ENCODE results near the gene ITGB3.
"Not testable (repeated sequence)": the region's sequence is repeated elsewhere in the genome, so short reads cannot be mapped to it uniquely, and the experiment has no call there.

The ITGB3 gene

DNA sequence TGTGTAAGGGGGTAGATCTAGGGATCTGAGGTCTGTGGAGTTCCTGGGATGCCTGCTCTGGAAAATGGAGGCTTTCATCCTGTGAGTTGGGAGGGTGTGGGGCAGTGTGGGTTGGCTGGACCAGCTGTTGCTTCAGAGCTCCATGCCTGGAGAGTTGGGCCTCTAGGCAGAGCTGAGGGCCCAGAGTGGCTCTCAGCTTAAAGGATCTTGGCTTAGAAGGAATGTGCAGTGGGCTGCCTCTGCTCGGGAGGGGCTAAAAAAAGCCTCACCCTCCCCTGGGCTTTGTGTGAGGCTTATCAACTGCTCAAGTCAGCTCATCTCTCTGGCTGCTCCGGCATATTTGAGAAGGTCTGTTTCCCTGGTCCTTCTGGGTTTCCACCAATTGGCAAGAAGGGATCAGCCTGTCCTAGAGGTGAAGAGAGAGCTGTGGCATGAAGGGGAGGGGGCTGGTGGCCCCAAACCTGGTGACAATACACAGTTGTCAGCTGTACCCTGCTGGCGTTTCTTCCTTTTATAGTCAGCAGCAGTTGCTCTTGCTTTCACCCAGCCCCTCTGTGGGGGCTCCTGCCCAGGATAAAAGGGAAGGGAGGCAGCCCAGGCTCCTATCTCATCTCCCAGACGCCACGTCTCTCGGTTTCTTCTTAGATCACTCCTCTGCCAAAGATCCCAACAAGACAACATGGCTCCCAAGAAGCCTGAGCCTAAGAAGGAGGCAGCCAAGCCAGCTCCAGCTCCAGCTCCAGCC is 44.7 kb upstream of the ITGB3 start, which contains the start of gene MYL4:
MYL4 (plus strand) TSS at position 605 of the 745 bp plus-strand sequence; CDS start at position 680, 75 bp downstream.
- no peak within 1 kb of the TSS for H3K4me3 ChIP-seq (ENCODE audit: low read length)
- no peak for DNase-seq (ENCODE audit: low read depth)
- TF ChIP-seq, protein P1, sequence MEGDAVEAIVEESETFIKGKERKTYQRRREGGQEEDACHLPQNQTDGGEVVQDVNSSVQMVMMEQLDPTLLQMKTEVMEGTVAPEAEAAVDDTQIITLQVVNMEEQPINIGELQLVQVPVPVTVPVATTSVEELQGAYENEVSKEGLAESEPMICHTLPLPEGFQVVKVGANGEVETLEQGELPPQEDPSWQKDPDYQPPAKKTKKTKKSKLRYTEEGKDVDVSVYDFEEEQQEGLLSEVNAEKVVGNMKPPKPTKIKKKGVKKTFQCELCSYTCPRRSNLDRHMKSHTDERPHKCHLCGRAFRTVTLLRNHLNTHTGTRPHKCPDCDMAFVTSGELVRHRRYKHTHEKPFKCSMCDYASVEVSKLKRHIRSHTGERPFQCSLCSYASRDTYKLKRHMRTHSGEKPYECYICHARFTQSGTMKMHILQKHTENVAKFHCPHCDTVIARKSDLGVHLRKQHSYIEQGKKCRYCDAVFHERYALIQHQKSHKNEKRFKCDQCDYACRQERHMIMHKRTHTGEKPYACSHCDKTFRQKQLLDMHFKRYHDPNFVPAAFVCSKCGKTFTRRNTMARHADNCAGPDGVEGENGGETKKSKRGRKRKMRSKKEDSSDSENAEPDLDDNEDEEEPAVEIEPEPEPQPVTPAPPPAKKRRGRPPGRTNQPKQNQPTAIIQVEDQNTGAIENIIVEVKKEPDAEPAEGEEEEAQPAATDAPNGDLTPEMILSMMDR (conservative IDR thresholded peaks at IDR 0.05; ENCODE audit: low read depth, low read length), result no peak

DNA sequence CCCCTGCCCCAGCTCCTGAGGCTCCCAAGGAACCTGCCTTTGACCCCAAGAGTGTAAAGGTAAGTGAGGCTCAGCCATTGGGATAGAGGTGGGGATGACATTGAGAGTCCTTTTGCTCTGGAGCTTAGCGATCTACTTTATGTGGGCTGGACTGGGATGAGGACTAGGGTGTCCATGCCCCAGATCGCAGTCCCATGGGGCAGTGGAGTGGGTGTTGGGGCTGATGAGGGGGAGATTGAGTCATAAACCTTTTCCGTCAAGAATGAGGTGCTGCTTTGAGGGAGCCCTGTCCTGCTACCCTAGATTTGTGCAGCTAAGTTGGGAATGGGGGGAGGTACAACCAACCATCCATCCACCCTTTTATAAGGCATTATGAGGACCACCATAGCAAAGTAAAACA is 44.1 kb upstream of the ITGB3 start:
- no peak for DNase-seq (ENCODE audit: low read depth)
- no peak overlapping the region for H3K4me3 ChIP-seq (ENCODE audit: low read length)
- TF ChIP-seq, protein P1 (conservative IDR thresholded peaks at IDR 0.05; ENCODE audit: low read depth, low read length), result no peak

DNA sequence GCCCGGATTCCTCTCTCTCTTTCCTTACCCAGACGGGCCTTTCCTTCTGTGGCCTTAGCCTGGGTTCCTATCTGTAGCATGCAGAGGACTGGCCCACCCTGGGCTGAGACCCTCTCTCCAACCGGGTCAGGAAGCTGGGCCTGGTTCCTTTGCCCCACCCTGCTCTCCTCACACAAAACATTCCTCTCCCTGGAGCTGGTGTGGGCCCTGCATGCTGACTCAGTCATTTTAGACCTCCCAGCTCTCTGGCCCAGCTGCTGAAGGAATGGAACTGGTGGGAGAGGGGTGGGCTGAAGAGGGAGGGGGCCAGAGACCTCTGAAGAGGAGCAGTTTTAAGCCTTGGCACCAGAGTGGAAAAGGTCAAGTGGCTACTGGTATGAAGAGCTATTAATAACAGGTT is 43.5 kb upstream of the ITGB3 start:
- no peak for DNase-seq (ENCODE audit: low read depth)
- TF ChIP-seq, protein P1 (conservative IDR thresholded peaks at IDR 0.05; ENCODE audit: low read depth, low read length), result no peak
- no peak overlapping the region for H3K4me3 ChIP-seq (ENCODE audit: low read length)

DNA sequence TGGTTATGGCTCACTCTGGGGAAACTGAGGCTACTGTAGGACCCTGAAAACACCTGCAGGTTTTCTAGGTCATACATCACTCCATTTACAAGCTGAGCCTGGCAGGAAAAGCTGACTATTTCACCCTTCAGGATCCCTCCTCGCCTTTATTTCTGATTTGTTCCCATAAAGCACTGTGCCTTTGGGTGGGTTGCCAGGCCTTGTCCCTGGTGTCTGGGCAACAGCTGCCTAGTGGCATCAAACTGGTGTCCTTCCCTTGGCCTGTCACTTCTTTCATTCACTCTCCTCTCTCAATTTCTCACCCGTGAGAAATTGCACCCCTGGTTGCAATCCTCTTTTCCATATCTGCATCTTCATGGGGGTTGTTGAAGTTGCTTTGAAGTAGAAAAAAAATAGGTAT is 42.8 kb upstream of the ITGB3 start:
- no peak overlapping the region for H3K4me3 ChIP-seq (ENCODE audit: low read length)
- no peak for DNase-seq (ENCODE audit: low read depth)
- TF ChIP-seq, protein P1 (conservative IDR thresholded peaks at IDR 0.05; ENCODE audit: low read depth, low read length), result no peak

DNA sequence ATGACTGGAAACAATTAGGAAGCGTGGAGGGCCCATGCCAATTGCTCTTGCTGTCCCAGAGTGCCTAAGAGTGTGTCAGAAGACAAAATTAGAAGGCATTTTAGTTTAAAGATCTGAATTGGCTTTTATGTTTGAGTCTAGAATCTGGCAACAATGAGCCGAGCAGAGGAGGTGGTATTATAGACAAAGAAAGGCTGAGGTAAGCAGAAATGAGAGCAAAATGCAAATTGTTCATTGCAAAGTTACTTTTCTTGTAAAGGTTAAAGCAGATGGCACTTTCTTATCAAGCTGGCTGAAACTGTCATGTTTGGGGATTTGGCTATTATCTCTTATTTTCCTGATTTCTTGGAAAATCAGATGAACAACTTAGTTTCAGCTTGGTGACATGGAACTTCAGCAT is 41.2 kb upstream of the ITGB3 start:
- TF ChIP-seq, protein P1 (conservative IDR thresholded peaks at IDR 0.05; ENCODE audit: low read depth, low read length), result no peak
- no peak overlapping the region for H3K4me3 ChIP-seq (ENCODE audit: low read length)
- DNase-seq (ENCODE audit: low read depth), result no peak

DNA sequence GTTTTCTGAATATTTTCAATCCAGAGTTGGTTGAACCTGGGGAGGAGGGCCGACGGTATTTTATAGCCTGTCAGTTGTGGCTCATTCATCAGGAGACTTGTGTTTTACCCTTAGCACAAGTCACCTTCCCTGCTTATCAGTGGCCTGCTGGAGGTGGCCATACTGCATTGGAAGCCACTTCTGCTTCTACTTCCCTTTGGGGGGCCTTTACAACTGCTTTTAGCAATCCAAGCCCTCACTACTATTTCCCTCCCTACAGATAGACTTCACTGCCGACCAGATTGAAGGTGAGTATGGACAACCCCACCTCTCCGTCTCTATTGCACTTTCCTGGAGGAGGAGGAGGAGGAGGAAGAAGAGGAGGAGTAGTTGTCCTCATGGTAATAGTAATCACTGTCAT is 40.1 kb upstream of the ITGB3 start:
- no peak for DNase-seq (ENCODE audit: low read depth)
- no peak overlapping the region for H3K4me3 ChIP-seq (ENCODE audit: low read length)
- TF ChIP-seq, protein P1 (conservative IDR thresholded peaks at IDR 0.05; ENCODE audit: low read depth, low read length), result no peak

DNA sequence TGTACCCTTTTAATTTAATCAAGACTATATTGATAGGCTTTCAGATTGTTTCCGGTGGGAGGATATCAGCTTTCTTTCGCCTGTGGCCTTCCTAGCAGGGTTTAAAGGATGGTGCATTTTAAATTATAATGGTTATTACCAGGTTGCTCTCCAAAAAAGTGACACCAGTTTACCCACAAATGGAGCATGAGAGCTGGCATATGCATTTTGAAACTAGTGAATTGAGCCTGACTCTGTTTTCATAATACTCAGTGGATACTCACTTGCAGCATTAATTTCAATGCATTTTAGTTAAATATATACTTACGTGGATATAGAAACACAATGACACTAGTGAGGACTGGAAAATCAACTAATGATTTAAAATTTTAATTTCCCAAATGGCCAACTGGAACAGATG is 38.7 kb upstream of the ITGB3 start:
- no peak for DNase-seq (ENCODE audit: low read depth)
- TF ChIP-seq, protein P1 (conservative IDR thresholded peaks at IDR 0.05; ENCODE audit: low read depth, low read length), result no peak
- H3K4me3 ChIP-seq (ENCODE audit: low read length), result no peak overlapping the region

DNA sequence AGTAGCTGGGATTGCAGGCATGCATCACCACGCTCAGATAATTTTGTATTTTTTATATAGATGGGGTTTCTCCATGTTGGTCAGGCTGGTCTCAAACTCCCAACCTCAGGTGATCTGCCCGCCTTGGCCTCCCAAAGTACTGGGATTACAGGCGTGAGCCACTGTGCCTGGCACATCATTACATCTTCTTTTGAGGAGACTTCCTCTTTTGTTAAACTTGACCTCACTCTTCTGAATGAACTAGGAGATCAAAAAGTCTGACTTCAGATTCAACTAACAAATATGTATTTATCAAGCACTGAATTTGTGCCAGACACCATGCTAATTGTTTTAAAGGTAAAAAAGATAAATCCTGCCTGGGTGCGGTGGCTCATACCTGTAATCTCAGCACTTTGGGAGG is 36.8 kb upstream of the ITGB3 start:
- not testable (repeated sequence) for DNase-seq (ENCODE audit: low read depth); H3K4me3 ChIP-seq (ENCODE audit: low read length)

DNA sequence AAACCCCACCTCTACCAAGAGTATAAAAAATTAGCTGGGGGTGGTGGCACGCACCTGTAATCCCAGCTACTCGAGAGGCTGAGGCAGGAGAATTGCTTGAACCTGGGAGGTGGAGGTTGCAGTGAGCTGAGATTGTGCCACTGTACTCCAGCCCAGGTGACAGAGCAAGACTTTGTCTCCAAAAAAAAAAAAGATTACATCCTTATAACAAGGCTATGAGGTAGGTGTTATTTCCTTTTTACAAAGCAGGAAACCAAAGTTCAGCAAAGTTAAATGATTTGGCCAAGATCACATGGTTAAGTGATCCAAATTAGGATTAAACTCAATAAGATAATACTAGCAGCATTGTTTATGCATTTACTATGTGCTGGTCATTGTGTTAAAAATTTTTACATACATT is 36.3 kb upstream of the ITGB3 start:
- not testable (repeated sequence) for DNase-seq (ENCODE audit: low read depth); H3K4me3 ChIP-seq (ENCODE audit: low read length)
